ENCODE measurements around the gene LRRN3. TPM values are rescaled to one million over a fixed set of nuclear protein-coding genes. Genes with fewer than 3 reads are reported as not detected.

The LRRN3 gene
- total and polyA plus RNA-seq, 7 donors = 0.41 to 3.3 (median 0.76) TPM; not detected in 2

- no peak for DNase-seq
- H3K27ac ChIP-seq = no peak overlapping the region
- TF ChIP-seq CTCF (IDR thresholded peaks at IDR 0.05) = no peak
- TF ChIP-seq POLR2AphosphoS5 (IDR thresholded peaks at IDR 0.05) = no peak
- no peak for TF ChIP-seq POLR2A (IDR thresholded peaks at IDR 0.05)
- no peak for TF ChIP-seq EP300 (IDR thresholded peaks at IDR 0.05)
- H3K36me3 ChIP-seq = no peaks in the 10 kb centered on the region
- no peak overlapping the region for H3K4me3 ChIP-seq
- intact Hi-C loops (cut with DNase I) = no loop called here
- no peaks in the 10 kb centered on the region for H3K9me3 ChIP-seq
- H3K4me1 ChIP-seq = peaks cover 0 to 6% (median 2%) of the 10 kb centered on the region in 4 donors
- 76 to 87% methylated on average over 1 of the region's 1 CpG for WGBS, 2 donors
- no peaks in the 10 kb centered on the region for H3K27me3 ChIP-seq
These were observed 41.9 kb downstream of the LRRN3 start for GRCh38 chr7:111132833-111133232.

- no peaks in the 10 kb centered on the region for H3K27me3 ChIP-seq
- DNase-seq = no peak
- TF ChIP-seq EP300 (IDR thresholded peaks at IDR 0.05) (no peak), POLR2AphosphoS5 (IDR thresholded peaks at IDR 0.05) (no peak), CTCF (IDR thresholded peaks at IDR 0.05) (no peak), POLR2A (IDR thresholded peaks at IDR 0.05) (no peak)
- H3K4me1 ChIP-seq = peaks cover 0 to 25% (median 19%) of the 10 kb centered on the region in 4 donors
- H3K4me3 ChIP-seq = no peak overlapping the region
- H3K27ac ChIP-seq = no peak overlapping the region
- no peaks in the 10 kb centered on the region for H3K9me3 ChIP-seq
- H3K36me3 ChIP-seq = no peaks in the 10 kb centered on the region
- intact Hi-C loops (cut with DNase I) = no loop called here
- 50 to 80% methylated on average over 4 of the region's 4 CpGs for WGBS, 2 donors
These were observed 46.6 kb downstream of the LRRN3 start for GRCh38 chr7:111137296-111138192.

GRCh38 chr7:111138193-111138569 is 47.3 kb downstream of the LRRN3 start:
- intact Hi-C loops (cut with DNase I) = no loop called here
- DNase-seq = no peak
- no peak overlapping the region for H3K4me3 ChIP-seq

GRCh38 chr7:111138586-111138985 is 47.7 kb downstream of the LRRN3 start:
- no peak overlapping the region for H3K27ac ChIP-seq
- no peaks in the 10 kb centered on the region for H3K36me3 ChIP-seq
- H3K27me3 ChIP-seq = no peaks in the 10 kb centered on the region
- no peak overlapping the region for H3K4me3 ChIP-seq
- no peak for TF ChIP-seq EP300 (IDR thresholded peaks at IDR 0.05)
- no peak for TF ChIP-seq POLR2A (IDR thresholded peaks at IDR 0.05)
- peaks cover 0 to 26% (median 22%) of the 10 kb centered on the region in 4 donors for H3K4me1 ChIP-seq
- no peaks in the 10 kb centered on the region for H3K9me3 ChIP-seq
- intact Hi-C loops (cut with DNase I) = no loop called here
- DNase-seq = no peak

More at GRCh38 chr7:111138193-111138569, 47.3 kb downstream of the LRRN3 start:
- Histone ChIP-seq H3K4me1 (peaks cover 0 to 25% (median 20%) of the 10 kb centered on the region in 4 donors), H3K27ac (no peak overlapping the region), H3K36me3 (no peaks in the 10 kb centered on the region), H3K9me3 (no peaks in the 10 kb centered on the region), H3K27me3 (no peaks in the 10 kb centered on the region)
- 7 to 16% methylated on average over 2 of the region's 2 CpGs for WGBS, 2 donors
- TF ChIP-seq EP300 (IDR thresholded peaks at IDR 0.05) (no peak), POLR2AphosphoS5 (IDR thresholded peaks at IDR 0.05) (no peak), POLR2A (IDR thresholded peaks at IDR 0.05) (no peak), CTCF (IDR thresholded peaks at IDR 0.05) (no peak)

- no peak overlapping the region for H3K27ac ChIP-seq
- H3K4me3 ChIP-seq = no peak overlapping the region
- no peaks in the 10 kb centered on the region for H3K9me3 ChIP-seq
- intact Hi-C loops (cut with DNase I) = no loop called here
- WGBS, 2 donors = 89 to 95% methylated on average over 2 of the region's 2 CpGs
- H3K27me3 ChIP-seq = no peaks in the 10 kb centered on the region
- no peaks in the 10 kb centered on the region for H3K36me3 ChIP-seq
- no peak for TF ChIP-seq POLR2AphosphoS5 (IDR thresholded peaks at IDR 0.05)
- no peak for TF ChIP-seq EP300 (IDR thresholded peaks at IDR 0.05)
- TF ChIP-seq CTCF (IDR thresholded peaks at IDR 0.05) = no peak
- TF ChIP-seq POLR2A (IDR thresholded peaks at IDR 0.05) = no peak
- H3K4me1 ChIP-seq = peaks cover 0 to 27% (median 22%) of the 10 kb centered on the region in 4 donors
- DNase-seq = no peak
These were observed 49.4 kb downstream of the LRRN3 start for GRCh38 chr7:111140091-111140865.
